Caco-2 (cell line): ENCODE measurements around the gene XPC. TPM values are rescaled to one million over a fixed set of nuclear protein-coding genes. Genes with fewer than 3 reads are reported as not detected.

ENCODE experiments used
- BruUV-seq: library from RNA; stranded (reverse); fragments of 400-500 nt; replicated peaks from 2 replicates; lab custom pipeline; 2021; lab: Mats Ljungman, UMichigan
- CTCF ChIA-PET: fragments of 300-600 bp; sonication (Branson Sonifier 250); formaldehyde crosslinking; loops from one replicate; lab custom pipeline; 2022; ENCODE audit warnings: antibody characterized with exemption; lab: Charles Lee
- POLR2A ChIA-PET: fragments of 300-600 bp; sonication (Branson Sonifier 250); formaldehyde crosslinking; loops from one replicate; lab custom pipeline; 2022; ENCODE audit warnings: antibody characterized with exemption; lab: Charles Lee
- DNase-seq, 2 experiments: peaks; one replicate each; pipeline versions ENCODE4 v3.0.0 to v3.0.0-alpha.2; 2020 to 2022
- H3K27me3 ChIP-seq: replicated peaks from 2 replicates; pipeline ENCODE4 v1.6.0; 2011; ENCODE audit warnings: low read length; ENCODE audit not compliant: control insufficient read depth, insufficient read depth
- H3K36me3 ChIP-seq: 2 replicates; pipeline ENCODE4 v1.5.1; 2011; ENCODE audit warnings: low read length; ENCODE audit not compliant: control insufficient read depth, insufficient read depth
- H3K4me1 ChIP-seq: fragments of 250-450 bp; sonication (Bioruptor Pico); 2 replicates; pipeline ENCODE4 v1.5.1; 2020; ENCODE audit warnings: mild to moderate bottlenecking
- H3K4me3 ChIP-seq: 2 replicates; pipeline ENCODE4 v1.5.1; 2011; ENCODE audit warnings: low read depth, mild to moderate bottlenecking, control low read depth, low read length
- H3K9me3 ChIP-seq: fragments of 250-450 bp; sonication (Bioruptor Pico); 2 replicates; pipeline ENCODE4 v1.5.1; 2020; ENCODE audit warnings: mild to moderate bottlenecking, moderate library complexity
- H3K27ac Mint-ChIP-seq: one replicate; pipeline ENCODE4 v1.8.0; 2022; ENCODE audit warnings: mixed read lengths; ENCODE audit not compliant: unreplicated experiment
- H3K27me3 Mint-ChIP-seq: one replicate; pipeline ENCODE4 v1.8.0; 2022; ENCODE audit warnings: mixed read lengths; ENCODE audit not compliant: insufficient read depth, unreplicated experiment
- H3K36me3 Mint-ChIP-seq: one replicate; pipeline ENCODE4 v1.8.0; 2022; ENCODE audit warnings: mild to moderate bottlenecking, mixed read lengths; ENCODE audit not compliant: insufficient read depth, unreplicated experiment
- H3K4me1 Mint-ChIP-seq: one replicate; pipeline ENCODE4 v1.8.0; 2022; ENCODE audit warnings: low read depth, mixed read lengths; ENCODE audit not compliant: unreplicated experiment
- H3K4me3 Mint-ChIP-seq: one replicate; pipeline ENCODE4 v1.8.0; 2022; ENCODE audit warnings: mild to moderate bottlenecking, moderate library complexity, mixed read lengths; ENCODE audit not compliant: unreplicated experiment
- H3K9me3 Mint-ChIP-seq: one replicate; pipeline ENCODE4 v1.8.0; 2022; ENCODE audit warnings: mixed read lengths; ENCODE audit not compliant: unreplicated experiment
- CTCF ChIP-seq, 2 experiments: fragments of 200-600 bp in 1 of 2; IDR thresholded peaks; 1 replicate in 1 of 2; 2 replicates in 1 of 2; pipeline versions ENCODE4 v1.5.1 to v1.8.0; 2011 to 2022; ENCODE audit warnings: antibody characterized with exemption in 1 of 2, control low read depth in 1 of 2, inconsistent platforms in 1 of 2, low read depth in 1 of 2, low read length in 1 of 2, mild to moderate bottlenecking in 1 of 2, moderate library complexity in 1 of 2; ENCODE audit not compliant: insufficient read depth in 1 of 2, severe bottlenecking in 1 of 2, unreplicated experiment in 1 of 2
- intact Hi-C: fragments of 100-400 bp; cut with micrococcal nuclease; formaldehyde crosslinking; loops from one replicate; pipeline ENCODE4 v1.10.0; 2022; ENCODE audit not compliant: unreplicated experiment
- total RNA-seq: library from RNA; stranded (reverse); gene quantifications from 2 replicates; pipeline ENCODE4 v1.2.3, GENCODE V29; 2022

The XPC gene
- total RNA-seq, 1 experiment from 2014 or later, result 31.0 TPM

- Histone ChIP-seq H3K4me1 (no peaks in the 10 kb centered on the region), H3K9me3 (no peaks in the 10 kb centered on the region), H3K27me3 (no peaks in the 10 kb centered on the region), H3K36me3 (no peaks in the 10 kb centered on the region), H3K4me3 (no peak overlapping the region)
- ChIA-PET POLR2A (no interaction called here), CTCF (no interaction called here)
- Mint-ChIP-seq H3K9me3 (no peaks in the 10 kb centered on the region), H3K36me3 (peaks cover 51% of the 10 kb centered on the region), H3K4me3 (no peak overlapping the region), H3K4me1 (no peaks in the 10 kb centered on the region), H3K27me3 (no peaks in the 10 kb centered on the region), H3K27ac (no peak overlapping the region)
- BruUV-seq, result no TSS peak
- DNase-seq, result no peak
- intact Hi-C loops, result no loop called here
- TF ChIP-seq CTCF (IDR thresholded peaks at IDR 0.05; ENCODE audit: insufficient read depth in 1 of 2, low read depth in 1 of 2, low read length in 1 of 2, severe bottlenecking in 1 of 2, unreplicated experiment in 1 of 2), result no peak
Observed at GRCh38 chr3:14188041-14188754, 9.8 kb upstream of the XPC start.

GRCh38 chr3:14186854-14187458, 8.6 kb upstream of the XPC start:
- H3K27me3 Mint-ChIP-seq, result no peaks in the 10 kb centered on the region
- H3K27ac Mint-ChIP-seq, result no peak overlapping the region

More at GRCh38 chr3:14186854-14187458, 8.6 kb upstream of the XPC start:
- no peak for TF ChIP-seq CTCF (IDR thresholded peaks at IDR 0.05; ENCODE audit: insufficient read depth in 1 of 2, low read depth in 1 of 2, low read length in 1 of 2, severe bottlenecking in 1 of 2, unreplicated experiment in 1 of 2)
- intact Hi-C loops, result no loop called here
- H3K4me3 Mint-ChIP-seq, result no peak overlapping the region
- Histone ChIP-seq H3K4me1 (no peaks in the 10 kb centered on the region), H3K27me3 (no peaks in the 10 kb centered on the region), H3K36me3 (no peaks in the 10 kb centered on the region), H3K4me3 (no peak overlapping the region), H3K9me3 (no peaks in the 10 kb centered on the region)
- peaks cover 63% of the 10 kb centered on the region for H3K36me3 Mint-ChIP-seq
- no peaks in the 10 kb centered on the region for H3K4me1 Mint-ChIP-seq
- ChIA-PET POLR2A (interaction anchor here (0.7 kb wide), 1 partner anchor 8 kb away, joined by 3 read pairs; the partner anchor contains the start of gene LSM3), CTCF (no interaction called here)
- no peak for DNase-seq
- no peaks in the 10 kb centered on the region for H3K9me3 Mint-ChIP-seq
- BruUV-seq, result no TSS peak
